ENCODE data around the gene SEC22C. TPM values are rescaled to one million over a fixed set of nuclear protein-coding genes. Genes with fewer than 3 reads are reported as not detected.
A peak's percentile ranks its signal among the peaks of the same experiment; 100 is the strongest.

The SEC22C gene
- total RNA-seq, 6 experiments from 2014 or later: 11.3 to 23.6 (median 13.8) TPM

DNA sequence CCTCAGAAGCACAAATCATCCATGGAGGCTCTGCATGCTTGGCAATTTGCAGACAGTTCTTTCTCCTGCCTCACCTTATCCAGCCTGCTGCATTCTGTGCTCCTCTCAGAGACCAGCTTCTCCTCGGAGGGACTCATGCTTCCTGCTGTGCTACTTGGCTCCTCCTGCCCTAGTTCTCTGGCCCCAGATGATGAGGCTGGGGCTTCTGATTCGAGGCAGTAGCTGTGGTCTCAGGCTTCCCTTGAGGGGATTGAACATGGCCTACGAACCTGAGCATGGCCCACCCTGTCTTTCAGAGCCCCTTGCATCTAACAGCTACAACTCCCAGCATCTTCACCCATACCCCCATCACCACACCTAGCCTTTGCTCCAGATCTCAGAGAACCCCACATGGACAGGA, 72.7 kb downstream of the SEC22C start:
- Histone ChIP-seq H3K4me3 (no peak overlapping the region), H3K36me3 (no peaks in the 10 kb centered on the region), H3K4me1 (no peaks in the 10 kb centered on the region), H3K27me3 (no peaks in the 10 kb centered on the region), H3K9me3 (no peaks in the 10 kb centered on the region), H3K27ac (no peak overlapping the region)
- TF ChIP-seq POLR2A (IDR thresholded peaks at IDR 0.05): no peak
- TF ChIP-seq, protein P1, sequence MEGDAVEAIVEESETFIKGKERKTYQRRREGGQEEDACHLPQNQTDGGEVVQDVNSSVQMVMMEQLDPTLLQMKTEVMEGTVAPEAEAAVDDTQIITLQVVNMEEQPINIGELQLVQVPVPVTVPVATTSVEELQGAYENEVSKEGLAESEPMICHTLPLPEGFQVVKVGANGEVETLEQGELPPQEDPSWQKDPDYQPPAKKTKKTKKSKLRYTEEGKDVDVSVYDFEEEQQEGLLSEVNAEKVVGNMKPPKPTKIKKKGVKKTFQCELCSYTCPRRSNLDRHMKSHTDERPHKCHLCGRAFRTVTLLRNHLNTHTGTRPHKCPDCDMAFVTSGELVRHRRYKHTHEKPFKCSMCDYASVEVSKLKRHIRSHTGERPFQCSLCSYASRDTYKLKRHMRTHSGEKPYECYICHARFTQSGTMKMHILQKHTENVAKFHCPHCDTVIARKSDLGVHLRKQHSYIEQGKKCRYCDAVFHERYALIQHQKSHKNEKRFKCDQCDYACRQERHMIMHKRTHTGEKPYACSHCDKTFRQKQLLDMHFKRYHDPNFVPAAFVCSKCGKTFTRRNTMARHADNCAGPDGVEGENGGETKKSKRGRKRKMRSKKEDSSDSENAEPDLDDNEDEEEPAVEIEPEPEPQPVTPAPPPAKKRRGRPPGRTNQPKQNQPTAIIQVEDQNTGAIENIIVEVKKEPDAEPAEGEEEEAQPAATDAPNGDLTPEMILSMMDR (IDR thresholded peaks at IDR 0.05): no peak
- DNase-seq (peak in 2 of 3 donors; percentile 10 to 23), ATAC-seq (no peak)
- intact Hi-C loops (cut with DNase I): no loop called here
- 25% methylated on average over 2 of the region's 3 CpGs for WGBS (ENCODE audit: insufficient coverage, low coverage, low lambda C conversion rate, missing lambda C conversion rate)

DNA sequence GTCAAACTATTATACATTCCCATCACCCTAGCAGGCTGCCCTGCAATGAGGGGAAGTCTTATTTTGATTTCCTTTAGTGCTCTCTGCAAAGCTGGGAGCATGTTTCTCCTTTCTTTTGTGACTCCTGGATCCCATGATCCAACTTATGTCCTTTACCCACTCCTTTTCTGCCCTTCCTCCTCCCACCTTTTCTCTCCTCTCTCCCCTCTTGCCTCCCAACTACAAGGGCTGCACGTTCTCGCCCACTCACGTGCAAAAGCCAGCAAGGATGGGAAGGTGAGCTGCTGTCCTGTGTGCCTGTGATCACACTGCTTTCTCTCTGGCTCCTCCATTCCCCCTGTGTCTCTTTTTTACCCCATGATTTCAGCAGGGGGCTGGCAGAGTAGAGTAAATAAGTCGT, 73.2 kb downstream of the SEC22C start:
- DNase-seq (peak in 2 of 3 donors; percentile 20 to 24), ATAC-seq (no peak)
- TF ChIP-seq, protein P1 (IDR thresholded peaks at IDR 0.05): no peak
- TF ChIP-seq POLR2A (IDR thresholded peaks at IDR 0.05): no peak
- Histone ChIP-seq H3K36me3 (no peaks in the 10 kb centered on the region), H3K4me3 (no peak overlapping the region), H3K4me1 (no peaks in the 10 kb centered on the region), H3K27ac (no peak overlapping the region), H3K27me3 (no peaks in the 10 kb centered on the region), H3K9me3 (no peaks in the 10 kb centered on the region)
- intact Hi-C loops (cut with DNase I): no loop called here
- 44% methylated on average over 4 of the region's 4 CpGs for WGBS (ENCODE audit: insufficient coverage, low coverage, low lambda C conversion rate, missing lambda C conversion rate)

DNA sequence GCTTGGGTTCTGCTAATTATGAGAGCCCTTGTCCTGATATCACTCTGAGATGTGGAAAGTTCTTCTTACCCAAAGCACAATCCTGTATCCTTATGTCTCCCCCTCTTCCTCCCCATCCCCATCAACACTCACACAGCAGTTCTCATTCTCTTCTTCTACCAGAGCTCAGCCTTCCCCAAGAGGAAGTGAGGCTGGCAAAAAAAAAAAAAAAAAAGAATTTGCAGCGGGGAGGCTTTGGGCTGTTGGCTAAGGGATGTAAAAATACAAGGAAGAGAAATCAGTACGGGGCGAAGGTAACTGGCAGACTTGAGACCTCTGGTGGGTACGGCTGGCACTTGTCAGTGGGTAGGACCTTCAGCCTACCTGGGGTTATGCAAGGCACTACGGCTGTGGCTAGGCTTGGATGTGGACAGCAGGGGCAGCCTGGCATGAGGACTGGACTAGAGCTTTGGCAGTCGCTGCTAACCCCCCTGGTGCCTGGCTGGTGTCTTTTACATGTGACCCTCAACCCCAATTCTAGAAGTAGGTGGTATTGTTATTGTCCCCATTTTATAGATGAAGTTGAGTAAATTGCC, 73.9 kb downstream of the SEC22C start:
- peak in 2 of 3 donors; percentile 42 to 45 for DNase-seq
- 37% methylated on average over 5 of the region's 6 CpGs for WGBS (ENCODE audit: insufficient coverage, low coverage, low lambda C conversion rate, missing lambda C conversion rate)
- H3K27ac ChIP-seq: no peak overlapping the region

DNA sequence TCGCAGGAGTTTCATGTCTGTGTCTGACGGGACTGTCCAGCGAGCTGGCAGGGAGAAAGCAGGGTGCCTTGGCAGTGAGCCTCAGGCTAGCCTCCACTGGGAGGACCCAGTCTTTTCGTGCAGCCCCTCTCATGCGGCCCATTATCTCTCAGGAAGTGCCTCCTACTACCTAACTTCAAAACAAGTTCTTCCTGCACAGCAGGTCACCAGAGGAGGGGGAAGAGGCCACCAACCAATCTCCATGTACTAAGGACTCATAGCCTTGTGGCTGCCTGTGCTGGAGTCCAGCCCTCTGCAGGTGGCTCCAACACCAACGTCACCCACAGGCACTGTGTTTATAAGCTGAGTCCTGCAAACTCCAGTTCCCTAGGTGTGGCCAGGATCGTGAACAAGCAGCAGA, 74.5 kb downstream of the SEC22C start:
- 28% methylated on average over 6 of the region's 7 CpGs for WGBS (ENCODE audit: insufficient coverage, low coverage, low lambda C conversion rate, missing lambda C conversion rate)
- ATAC-seq (peak in 1 of 4 donors; percentile 12), DNase-seq (peak in 2 of 3 donors; percentile 40 to 41)
- TF ChIP-seq, protein P1 (IDR thresholded peaks at IDR 0.05): no peak
- no peak for TF ChIP-seq POLR2A (IDR thresholded peaks at IDR 0.05)
- Histone ChIP-seq H3K27me3 (no peaks in the 10 kb centered on the region), H3K9me3 (no peaks in the 10 kb centered on the region), H3K27ac (no peak overlapping the region), H3K4me1 (peaks cover 0 to 1% (median under 1%) of the 10 kb centered on the region in 4 donors), H3K36me3 (no peaks in the 10 kb centered on the region), H3K4me3 (no peak overlapping the region)
- intact Hi-C loops (cut with DNase I): no loop called here

More for the DNA sequence above, 73.9 kb downstream of the SEC22C start:
- Histone ChIP-seq H3K4me1 (no peaks in the 10 kb centered on the region), H3K27me3 (no peaks in the 10 kb centered on the region), H3K9me3 (no peaks in the 10 kb centered on the region), H3K36me3 (no peaks in the 10 kb centered on the region), H3K4me3 (no peak overlapping the region)
- intact Hi-C loops (cut with DNase I): no loop called here
- no peak for TF ChIP-seq POLR2A (IDR thresholded peaks at IDR 0.05)
- TF ChIP-seq, protein P1 (IDR thresholded peaks at IDR 0.05): no peak
- ATAC-seq: no peak
